Measurements from ENCODE around the gene KRT34. TPM values are rescaled to one million over a fixed set of nuclear protein-coding genes. Genes with fewer than 3 reads are reported as not detected.

Gene KRT34
- total and polyA plus RNA-seq, 2 experiments from 2014 or later = not detected

DNA sequence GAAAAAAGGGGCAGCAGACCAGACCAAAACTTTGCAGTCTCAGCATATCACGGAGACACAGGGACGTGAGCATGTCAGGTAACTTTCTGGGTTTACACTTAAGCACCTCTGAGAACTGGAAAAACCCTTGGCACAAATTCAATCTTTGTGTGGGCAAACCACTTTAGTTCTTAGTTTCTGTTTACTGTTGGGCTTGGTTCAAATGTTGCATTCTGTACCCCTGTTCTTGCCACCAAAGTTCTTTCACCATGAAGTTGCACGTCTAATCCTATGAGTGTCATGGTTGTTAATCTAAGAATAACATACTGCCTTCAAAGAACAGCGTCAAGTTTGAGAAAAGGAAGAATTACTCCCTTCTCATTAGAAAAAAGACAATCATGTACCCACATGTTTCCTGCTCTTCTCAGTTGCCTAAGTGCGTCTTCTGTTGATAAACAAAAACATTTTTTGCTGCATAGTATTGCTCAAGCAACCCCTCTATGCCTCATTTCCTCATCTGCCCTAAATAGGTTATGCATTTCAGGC, 43.1 kb downstream of the KRT34 start:
- TF ChIP-seq, protein P1, sequence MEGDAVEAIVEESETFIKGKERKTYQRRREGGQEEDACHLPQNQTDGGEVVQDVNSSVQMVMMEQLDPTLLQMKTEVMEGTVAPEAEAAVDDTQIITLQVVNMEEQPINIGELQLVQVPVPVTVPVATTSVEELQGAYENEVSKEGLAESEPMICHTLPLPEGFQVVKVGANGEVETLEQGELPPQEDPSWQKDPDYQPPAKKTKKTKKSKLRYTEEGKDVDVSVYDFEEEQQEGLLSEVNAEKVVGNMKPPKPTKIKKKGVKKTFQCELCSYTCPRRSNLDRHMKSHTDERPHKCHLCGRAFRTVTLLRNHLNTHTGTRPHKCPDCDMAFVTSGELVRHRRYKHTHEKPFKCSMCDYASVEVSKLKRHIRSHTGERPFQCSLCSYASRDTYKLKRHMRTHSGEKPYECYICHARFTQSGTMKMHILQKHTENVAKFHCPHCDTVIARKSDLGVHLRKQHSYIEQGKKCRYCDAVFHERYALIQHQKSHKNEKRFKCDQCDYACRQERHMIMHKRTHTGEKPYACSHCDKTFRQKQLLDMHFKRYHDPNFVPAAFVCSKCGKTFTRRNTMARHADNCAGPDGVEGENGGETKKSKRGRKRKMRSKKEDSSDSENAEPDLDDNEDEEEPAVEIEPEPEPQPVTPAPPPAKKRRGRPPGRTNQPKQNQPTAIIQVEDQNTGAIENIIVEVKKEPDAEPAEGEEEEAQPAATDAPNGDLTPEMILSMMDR (conservative IDR thresholded peaks at IDR 0.05; ENCODE audit: low read depth in 2 of 2) = no peak
- TF ChIP-seq, protein P2, sequence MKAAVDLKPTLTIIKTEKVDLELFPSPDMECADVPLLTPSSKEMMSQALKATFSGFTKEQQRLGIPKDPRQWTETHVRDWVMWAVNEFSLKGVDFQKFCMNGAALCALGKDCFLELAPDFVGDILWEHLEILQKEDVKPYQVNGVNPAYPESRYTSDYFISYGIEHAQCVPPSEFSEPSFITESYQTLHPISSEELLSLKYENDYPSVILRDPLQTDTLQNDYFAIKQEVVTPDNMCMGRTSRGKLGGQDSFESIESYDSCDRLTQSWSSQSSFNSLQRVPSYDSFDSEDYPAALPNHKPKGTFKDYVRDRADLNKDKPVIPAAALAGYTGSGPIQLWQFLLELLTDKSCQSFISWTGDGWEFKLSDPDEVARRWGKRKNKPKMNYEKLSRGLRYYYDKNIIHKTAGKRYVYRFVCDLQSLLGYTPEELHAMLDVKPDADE (IDR thresholded peaks at IDR 0.05) = no peak
- no peak for TF ChIP-seq CREB1 (CRISPR knock-in tag; IDR thresholded peaks at IDR 0.05; ENCODE audit: low read depth)
- no peak for TF ChIP-seq ZNF331 (CRISPR knock-in tag; IDR thresholded peaks at IDR 0.05; ENCODE audit: low read depth)
- TF ChIP-seq, protein P3, sequence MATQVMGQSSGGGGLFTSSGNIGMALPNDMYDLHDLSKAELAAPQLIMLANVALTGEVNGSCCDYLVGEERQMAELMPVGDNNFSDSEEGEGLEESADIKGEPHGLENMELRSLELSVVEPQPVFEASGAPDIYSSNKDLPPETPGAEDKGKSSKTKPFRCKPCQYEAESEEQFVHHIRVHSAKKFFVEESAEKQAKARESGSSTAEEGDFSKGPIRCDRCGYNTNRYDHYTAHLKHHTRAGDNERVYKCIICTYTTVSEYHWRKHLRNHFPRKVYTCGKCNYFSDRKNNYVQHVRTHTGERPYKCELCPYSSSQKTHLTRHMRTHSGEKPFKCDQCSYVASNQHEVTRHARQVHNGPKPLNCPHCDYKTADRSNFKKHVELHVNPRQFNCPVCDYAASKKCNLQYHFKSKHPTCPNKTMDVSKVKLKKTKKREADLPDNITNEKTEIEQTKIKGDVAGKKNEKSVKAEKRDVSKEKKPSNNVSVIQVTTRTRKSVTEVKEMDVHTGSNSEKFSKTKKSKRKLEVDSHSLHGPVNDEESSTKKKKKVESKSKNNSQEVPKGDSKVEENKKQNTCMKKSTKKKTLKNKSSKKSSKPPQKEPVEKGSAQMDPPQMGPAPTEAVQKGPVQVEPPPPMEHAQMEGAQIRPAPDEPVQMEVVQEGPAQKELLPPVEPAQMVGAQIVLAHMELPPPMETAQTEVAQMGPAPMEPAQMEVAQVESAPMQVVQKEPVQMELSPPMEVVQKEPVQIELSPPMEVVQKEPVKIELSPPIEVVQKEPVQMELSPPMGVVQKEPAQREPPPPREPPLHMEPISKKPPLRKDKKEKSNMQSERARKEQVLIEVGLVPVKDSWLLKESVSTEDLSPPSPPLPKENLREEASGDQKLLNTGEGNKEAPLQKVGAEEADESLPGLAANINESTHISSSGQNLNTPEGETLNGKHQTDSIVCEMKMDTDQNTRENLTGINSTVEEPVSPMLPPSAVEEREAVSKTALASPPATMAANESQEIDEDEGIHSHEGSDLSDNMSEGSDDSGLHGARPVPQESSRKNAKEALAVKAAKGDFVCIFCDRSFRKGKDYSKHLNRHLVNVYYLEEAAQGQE (IDR thresholded peaks at IDR 0.05; ENCODE audit: unreplicated experiment) = no peak
- no peak for TF ChIP-seq ZNF114 (CRISPR knock-in tag; IDR thresholded peaks at IDR 0.05)
- no peak for TF ChIP-seq STAT1 (IDR thresholded peaks at IDR 0.05; ENCODE audit: unreplicated experiment)
- TF ChIP-seq, protein P4, sequence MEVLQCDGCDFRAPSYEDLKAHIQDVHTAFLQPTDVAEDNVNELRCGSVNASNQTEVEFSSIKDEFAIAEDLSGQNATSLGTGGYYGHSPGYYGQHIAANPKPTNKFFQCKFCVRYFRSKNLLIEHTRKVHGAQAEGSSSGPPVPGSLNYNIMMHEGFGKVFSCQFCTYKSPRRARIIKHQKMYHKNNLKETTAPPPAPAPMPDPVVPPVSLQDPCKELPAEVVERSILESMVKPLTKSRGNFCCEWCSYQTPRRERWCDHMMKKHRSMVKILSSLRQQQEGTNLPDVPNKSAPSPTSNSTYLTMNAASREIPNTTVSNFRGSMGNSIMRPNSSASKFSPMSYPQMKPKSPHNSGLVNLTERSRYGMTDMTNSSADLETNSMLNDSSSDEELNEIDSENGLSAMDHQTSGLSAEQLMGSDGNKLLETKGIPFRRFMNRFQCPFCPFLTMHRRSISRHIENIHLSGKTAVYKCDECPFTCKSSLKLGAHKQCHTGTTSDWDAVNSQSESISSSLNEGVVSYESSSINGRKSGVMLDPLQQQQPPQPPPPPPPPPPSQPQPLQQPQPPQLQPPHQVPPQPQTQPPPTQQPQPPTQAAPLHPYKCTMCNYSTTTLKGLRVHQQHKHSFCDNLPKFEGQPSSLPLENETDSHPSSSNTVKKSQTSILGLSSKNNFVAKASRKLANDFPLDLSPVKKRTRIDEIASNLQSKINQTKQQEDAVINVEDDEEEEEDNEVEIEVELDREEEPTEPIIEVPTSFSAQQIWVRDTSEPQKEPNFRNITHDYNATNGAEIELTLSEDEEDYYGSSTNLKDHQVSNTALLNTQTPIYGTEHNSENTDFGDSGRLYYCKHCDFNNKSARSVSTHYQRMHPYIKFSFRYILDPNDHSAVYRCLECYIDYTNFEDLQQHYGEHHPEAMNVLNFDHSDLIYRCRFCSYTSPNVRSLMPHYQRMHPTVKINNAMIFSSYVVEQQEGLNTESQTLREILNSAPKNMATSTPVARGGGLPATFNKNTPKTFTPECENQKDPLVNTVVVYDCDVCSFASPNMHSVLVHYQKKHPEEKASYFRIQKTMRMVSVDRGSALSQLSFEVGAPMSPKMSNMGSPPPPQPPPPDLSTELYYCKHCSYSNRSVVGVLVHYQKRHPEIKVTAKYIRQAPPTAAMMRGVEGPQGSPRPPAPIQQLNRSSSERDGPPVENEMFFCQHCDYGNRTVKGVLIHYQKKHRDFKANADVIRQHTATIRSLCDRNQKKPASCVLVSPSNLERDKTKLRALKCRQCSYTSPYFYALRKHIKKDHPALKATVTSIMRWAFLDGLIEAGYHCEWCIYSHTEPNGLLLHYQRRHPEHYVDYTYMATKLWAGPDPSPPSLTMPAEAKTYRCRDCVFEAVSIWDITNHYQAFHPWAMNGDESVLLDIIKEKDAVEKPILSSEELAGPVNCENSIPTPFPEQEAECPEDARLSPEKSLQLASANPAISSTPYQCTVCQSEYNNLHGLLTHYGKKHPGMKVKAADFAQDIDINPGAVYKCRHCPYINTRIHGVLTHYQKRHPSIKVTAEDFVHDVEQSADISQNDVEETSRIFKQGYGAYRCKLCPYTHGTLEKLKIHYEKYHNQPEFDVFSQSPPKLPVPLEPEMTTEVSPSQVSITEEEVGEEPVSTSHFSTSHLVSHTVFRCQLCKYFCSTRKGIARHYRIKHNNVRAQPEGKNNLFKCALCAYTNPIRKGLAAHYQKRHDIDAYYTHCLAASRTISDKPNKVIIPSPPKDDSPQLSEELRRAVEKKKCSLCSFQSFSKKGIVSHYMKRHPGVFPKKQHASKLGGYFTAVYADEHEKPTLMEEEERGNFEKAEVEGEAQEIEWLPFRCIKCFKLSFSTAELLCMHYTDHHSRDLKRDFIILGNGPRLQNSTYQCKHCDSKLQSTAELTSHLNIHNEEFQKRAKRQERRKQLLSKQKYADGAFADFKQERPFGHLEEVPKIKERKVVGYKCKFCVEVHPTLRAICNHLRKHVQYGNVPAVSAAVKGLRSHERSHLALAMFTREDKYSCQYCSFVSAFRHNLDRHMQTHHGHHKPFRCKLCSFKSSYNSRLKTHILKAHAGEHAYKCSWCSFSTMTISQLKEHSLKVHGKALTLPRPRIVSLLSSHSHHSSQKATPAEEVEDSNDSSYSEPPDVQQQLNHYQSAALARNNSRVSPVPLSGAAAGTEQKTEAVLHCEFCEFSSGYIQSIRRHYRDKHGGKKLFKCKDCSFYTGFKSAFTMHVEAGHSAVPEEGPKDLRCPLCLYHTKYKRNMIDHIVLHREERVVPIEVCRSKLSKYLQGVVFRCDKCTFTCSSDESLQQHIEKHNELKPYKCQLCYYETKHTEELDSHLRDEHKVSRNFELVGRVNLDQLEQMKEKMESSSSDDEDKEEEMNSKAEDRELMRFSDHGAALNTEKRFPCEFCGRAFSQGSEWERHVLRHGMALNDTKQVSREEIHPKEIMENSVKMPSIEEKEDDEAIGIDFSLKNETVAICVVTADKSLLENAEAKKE (CRISPR knock-in tag; IDR thresholded peaks at IDR 0.05) = no peak
- TF ChIP-seq POLR2AphosphoS5 (IDR thresholded peaks at IDR 0.05; ENCODE audit: low read depth) = no peak
- no peak for TF ChIP-seq EZH2phosphoT487 (IDR thresholded peaks at IDR 0.05; ENCODE audit: unreplicated experiment)
- no peak for TF ChIP-seq JUNB (IDR thresholded peaks at IDR 0.05; ENCODE audit: unreplicated experiment)
- no peak for TF ChIP-seq NANOG (IDR thresholded peaks at IDR 0.05; ENCODE audit: borderline replicate concordance)
- no peak for TF ChIP-seq EZH2 (IDR thresholded peaks at IDR 0.05; ENCODE audit: low read depth, unreplicated experiment)
- no peaks in the 10 kb centered on the region for H3K27me3 ChIP-seq (ENCODE audit: insufficient read depth)
- H3K36me3 ChIP-seq (ENCODE audit: insufficient read depth) = no peaks in the 10 kb centered on the region
- no peaks in the 10 kb centered on the region; the same call in 1 of the 2 replicates for H3K9me2 ChIP-seq (ENCODE audit: insufficient read depth)
- no peaks in the 10 kb centered on the region for H3K4me1 ChIP-seq (ENCODE audit: insufficient read depth)
- no peak overlapping the region for H3K4me2 ChIP-seq
- Mint-ChIP-seq H3K9me3 (peaks cover 22% of the 10 kb centered on the region), H3K4me3 (no peak overlapping the region), H3K27ac (no peak overlapping the region), H3K27me3 (ENCODE audit: insufficient read depth, low read depth, poor library complexity) (peaks cover 5% of the 10 kb centered on the region), H3K4me1 (no peaks in the 10 kb centered on the region), H3K36me3 (ENCODE audit: low read depth) (no peaks in the 10 kb centered on the region; the same call in 2 of the 3 replicates)
- DNase-seq (ENCODE audit: low spot score) = no peak
- no peaks in the 10 kb centered on the region for H3K79me2 ChIP-seq (replicated peaks; ENCODE audit: insufficient read depth)
- no peaks in the 10 kb centered on the region for H3F3A ChIP-seq (replicated peaks; ENCODE audit: low read depth)
- no peak overlapping the region for H3K27ac ChIP-seq (ENCODE audit: low read depth)
- H4K20me1 ChIP-seq (replicated peaks; ENCODE audit: insufficient read depth) = no peaks in the 10 kb centered on the region
- H3K4me3 ChIP-seq = no peak overlapping the region
- H2AFZ ChIP-seq = no peak overlapping the region
- no peak for ATAC-seq
